ENCODE measurements around the gene MTMR3. TPM values are rescaled to one million over a fixed set of nuclear protein-coding genes. Genes with fewer than 3 reads are reported as not detected.

MTMR3 gene
- total and polyA plus RNA-seq, 11 donors, result 9.6 to 44.8 (median 34.6) TPM

GRCh38 chr22:30015846-30016245 lies 132.9 kb downstream of the MTMR3 start:
- Histone ChIP-seq H3K9me3 (no peaks in the 10 kb centered on the region), H3K4me1 (no peaks in the 10 kb centered on the region), H3K27me3 (no peaks in the 10 kb centered on the region), H3K36me3 (peaks cover 0 to 100% (median 98%) of the 10 kb centered on the region in 9 donors), H3K4me3 (no peak overlapping the region), H3K27ac (no peak overlapping the region)
- 93 to 98% (median 95%) methylated on average over 1 of the region's 1 CpG for WGBS, 4 donors
- no peak for DNase-seq
- intact Hi-C loops (cut with DNase I), result no loop called here
- TF ChIP-seq CTCF (IDR thresholded peaks at IDR 0.05), result no peak
- TF ChIP-seq POLR2A (IDR thresholded peaks at IDR 0.05), result no peak
- ATAC-seq, result no peak

DNA sequence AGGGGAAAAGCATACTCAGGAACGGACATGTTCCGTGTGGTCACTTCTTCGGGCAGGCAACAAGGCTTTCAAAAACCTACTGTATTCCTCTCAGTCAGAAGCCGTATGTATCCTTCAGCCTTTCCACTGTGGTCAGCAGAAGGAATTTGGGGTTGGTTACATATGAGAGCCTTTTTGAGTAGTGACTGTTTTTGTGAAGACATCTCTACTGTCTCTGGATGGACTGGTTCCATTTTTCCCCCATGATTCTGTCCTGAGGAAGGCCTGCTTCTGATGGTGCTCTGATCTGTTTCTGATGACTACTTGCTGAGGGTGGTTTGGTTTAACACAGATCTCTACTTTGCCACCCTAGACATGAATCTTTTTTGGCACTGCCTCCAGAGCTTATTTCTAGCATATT lies 133.6 kb downstream of the MTMR3 start:
- ATAC-seq (no peak), DNase-seq (no peak)
- intact Hi-C loops (cut with DNase I), result no loop called here
- H3K36me3 ChIP-seq, result peaks cover 0 to 100% (median 98%) of the 10 kb centered on the region in 9 donors
- 88 to 97% (median 96%) methylated on average over 4 of the region's 4 CpGs for WGBS, 4 donors
- H3K27ac ChIP-seq, result no peak overlapping the region
- peaks cover 0 to 6% (median 0%) of the 10 kb centered on the region in 12 donors for H3K4me1 ChIP-seq
- H3K4me3 ChIP-seq, result no peak overlapping the region
- no peak for TF ChIP-seq POLR2A (IDR thresholded peaks at IDR 0.05)
- no peak for TF ChIP-seq CTCF (IDR thresholded peaks at IDR 0.05)
- H3K27me3 ChIP-seq, result no peaks in the 10 kb centered on the region
- H3K9me3 ChIP-seq, result no peaks in the 10 kb centered on the region

DNA sequence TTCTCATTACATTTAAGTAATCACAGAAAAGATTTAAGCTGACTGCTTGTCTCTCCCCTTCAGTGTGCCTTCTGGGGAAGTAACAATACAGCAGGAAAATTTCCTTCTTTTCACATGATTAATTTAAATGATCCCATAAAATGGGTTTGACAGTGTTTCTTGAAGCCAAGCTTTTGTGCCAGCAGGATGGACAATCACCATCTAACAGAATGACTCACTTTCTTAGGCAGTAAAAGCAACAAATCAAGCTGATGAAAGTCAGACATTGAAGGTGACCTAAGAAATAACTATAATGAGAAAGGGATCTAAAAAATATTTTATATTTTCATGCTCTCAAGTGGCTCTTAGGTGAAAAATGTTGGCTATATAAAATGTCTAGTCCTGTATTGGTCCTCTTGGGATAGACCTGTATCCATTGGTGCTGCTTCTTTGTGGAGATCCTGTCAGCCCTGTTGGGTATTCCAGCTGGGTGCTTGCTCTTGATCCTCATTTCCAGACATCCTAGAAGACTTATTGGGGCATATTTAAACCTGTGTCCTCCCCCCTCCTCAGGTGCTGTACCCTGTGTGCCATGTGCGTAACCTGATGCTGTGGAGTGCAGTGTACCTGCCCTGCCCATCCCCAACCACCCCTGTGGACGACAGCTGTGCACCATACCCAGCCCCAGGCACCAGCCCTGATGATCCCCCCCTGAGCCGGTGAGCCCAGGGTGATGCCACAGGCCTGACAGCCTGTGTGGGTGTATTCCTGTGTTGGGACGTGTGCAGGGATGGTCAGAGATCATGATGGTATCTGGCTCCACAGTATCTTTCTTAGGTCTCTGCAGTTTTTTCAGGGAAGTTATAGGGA lies 134.6 kb downstream of the MTMR3 start:
- no peak for DNase-seq
- WGBS, 4 donors, result 93 to 97% (median 96%) methylated on average over 3 to 4 of the region's 4 CpGs
- H3K27me3 ChIP-seq, result no peaks in the 10 kb centered on the region
- TF ChIP-seq CTCF (IDR thresholded peaks at IDR 0.05) (no peak), POLR2A (IDR thresholded peaks at IDR 0.05) (no peak)
- peaks cover 0 to 100% (median 98%) of the 10 kb centered on the region in 9 donors for H3K36me3 ChIP-seq
- intact Hi-C loops (cut with DNase I), result no loop called here
- ATAC-seq, result no peak
- no peak overlapping the region for H3K4me3 ChIP-seq
- no peaks in the 10 kb centered on the region for H3K9me3 ChIP-seq
- peaks cover 0 to 16% (median 2%) of the 10 kb centered on the region in 12 donors for H3K4me1 ChIP-seq
- no peak overlapping the region for H3K27ac ChIP-seq

DNA sequence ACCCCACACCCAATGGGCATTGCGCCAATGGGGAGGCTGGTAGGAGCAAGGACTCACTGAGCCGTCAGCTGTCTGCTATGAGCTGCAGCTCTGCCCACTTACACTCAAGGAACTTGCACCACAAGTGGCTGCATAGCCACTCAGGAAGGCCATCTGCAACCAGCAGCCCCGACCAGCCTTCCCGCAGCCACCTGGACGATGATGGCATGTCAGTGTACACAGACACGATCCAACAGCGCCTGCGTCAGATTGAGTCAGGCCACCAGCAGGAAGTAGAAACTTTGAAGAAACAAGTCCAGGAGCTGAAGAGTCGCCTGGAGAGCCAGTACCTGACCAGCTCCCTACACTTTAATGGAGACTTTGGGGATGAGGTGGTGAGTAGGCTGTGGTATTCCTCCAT lies 137.5 kb downstream of the MTMR3 start:
- Histone ChIP-seq H3K27ac (no peak overlapping the region), H3K27me3 (no peaks in the 10 kb centered on the region), H3K9me3 (no peaks in the 10 kb centered on the region), H3K4me1 (peaks cover 0 to 22% (median 2%) of the 10 kb centered on the region in 12 donors), H3K4me3 (no peak overlapping the region), H3K36me3 (peaks cover 0 to 100% (median 99%) of the 10 kb centered on the region in 9 donors)
- DNase-seq (peak in 1 of 5 donors; percentile 33), ATAC-seq (no peak)
- 97 to 100% (median 98%) methylated on average over 7 to 9 of the region's 9 CpGs for WGBS, 4 donors
- no peak for TF ChIP-seq POLR2A (IDR thresholded peaks at IDR 0.05)
- no peak for TF ChIP-seq CTCF (IDR thresholded peaks at IDR 0.05)
- intact Hi-C loops (cut with DNase I), result no loop called here
